ENCODE results near the gene CHN1. TPM values are rescaled to one million over a fixed set of nuclear protein-coding genes. Genes with fewer than 3 reads are reported as not detected.
A peak's percentile ranks its signal among the peaks of the same experiment; 100 is the strongest.

The CHN1 gene
- total RNA-seq, 1 donor from 2014 or later: 26.3 TPM

DNA sequence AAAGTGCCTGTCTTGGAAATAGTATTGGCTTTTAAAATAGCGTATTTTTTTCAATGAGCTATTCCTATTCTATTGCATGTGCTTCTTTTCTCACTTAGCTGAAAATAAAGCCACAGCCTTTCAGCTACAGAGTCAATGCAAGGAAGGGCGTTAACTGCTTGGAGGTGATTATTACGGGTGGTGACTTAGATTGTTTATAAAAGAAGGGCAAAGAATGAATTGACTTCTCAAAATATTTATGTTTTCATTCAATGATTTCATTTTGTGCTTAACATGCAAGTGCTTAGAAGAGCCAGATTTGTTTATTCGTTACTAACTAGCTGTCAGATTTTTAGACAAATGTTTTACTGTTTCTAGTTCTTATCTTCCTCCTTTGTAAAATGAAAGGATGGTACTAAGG lies 2.8 kb upstream of the CHN1 start:
- no peak for DNase-seq (ENCODE audit: low spot score)
- no peak overlapping the region for H3K27ac Mint-ChIP-seq (ENCODE audit: unreplicated experiment)
- peaks cover 7% of the 10 kb centered on the region for H3K27me3 Mint-ChIP-seq (ENCODE audit: unreplicated experiment)
- peaks cover 28% of the 10 kb centered on the region for H3K4me1 Mint-ChIP-seq (ENCODE audit: unreplicated experiment)
- H3K4me3 Mint-ChIP-seq (ENCODE audit: unreplicated experiment): no peak overlapping the region
- TF ChIP-seq, protein P1, sequence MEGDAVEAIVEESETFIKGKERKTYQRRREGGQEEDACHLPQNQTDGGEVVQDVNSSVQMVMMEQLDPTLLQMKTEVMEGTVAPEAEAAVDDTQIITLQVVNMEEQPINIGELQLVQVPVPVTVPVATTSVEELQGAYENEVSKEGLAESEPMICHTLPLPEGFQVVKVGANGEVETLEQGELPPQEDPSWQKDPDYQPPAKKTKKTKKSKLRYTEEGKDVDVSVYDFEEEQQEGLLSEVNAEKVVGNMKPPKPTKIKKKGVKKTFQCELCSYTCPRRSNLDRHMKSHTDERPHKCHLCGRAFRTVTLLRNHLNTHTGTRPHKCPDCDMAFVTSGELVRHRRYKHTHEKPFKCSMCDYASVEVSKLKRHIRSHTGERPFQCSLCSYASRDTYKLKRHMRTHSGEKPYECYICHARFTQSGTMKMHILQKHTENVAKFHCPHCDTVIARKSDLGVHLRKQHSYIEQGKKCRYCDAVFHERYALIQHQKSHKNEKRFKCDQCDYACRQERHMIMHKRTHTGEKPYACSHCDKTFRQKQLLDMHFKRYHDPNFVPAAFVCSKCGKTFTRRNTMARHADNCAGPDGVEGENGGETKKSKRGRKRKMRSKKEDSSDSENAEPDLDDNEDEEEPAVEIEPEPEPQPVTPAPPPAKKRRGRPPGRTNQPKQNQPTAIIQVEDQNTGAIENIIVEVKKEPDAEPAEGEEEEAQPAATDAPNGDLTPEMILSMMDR (IDR thresholded peaks at IDR 0.05; ENCODE audit: unreplicated experiment): no peak
- H3K9me3 Mint-ChIP-seq (ENCODE audit: unreplicated experiment): no peaks in the 10 kb centered on the region
- peaks cover 3% of the 10 kb centered on the region for H3K36me3 Mint-ChIP-seq (ENCODE audit: low read depth, unreplicated experiment)

DNA sequence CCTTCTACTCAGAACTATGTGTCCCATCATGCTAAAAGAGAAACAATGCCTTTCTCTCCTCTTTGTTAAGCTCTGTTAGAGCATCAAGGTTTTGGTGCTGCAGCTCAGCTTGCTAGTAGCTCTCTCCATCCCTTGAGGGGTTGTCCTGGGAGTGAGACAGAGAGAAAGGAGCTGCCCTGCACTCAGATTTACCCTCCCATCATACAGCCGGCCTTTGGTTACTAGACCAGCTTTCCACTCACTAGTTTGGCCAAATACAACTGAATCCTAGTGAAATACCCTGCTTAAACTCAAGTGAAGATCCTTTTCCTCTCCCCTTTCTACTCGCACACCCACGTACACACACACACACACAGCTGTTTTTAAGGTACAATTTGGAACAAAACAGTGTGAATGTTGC lies 2.3 kb upstream of the CHN1 start:
- Mint-ChIP-seq H3K4me1 (ENCODE audit: unreplicated experiment) (peaks cover 27% of the 10 kb centered on the region), H3K27me3 (ENCODE audit: unreplicated experiment) (peaks cover 7% of the 10 kb centered on the region), H3K36me3 (ENCODE audit: low read depth, unreplicated experiment) (peaks cover 3% of the 10 kb centered on the region), H3K4me3 (ENCODE audit: unreplicated experiment) (no peak overlapping the region), H3K9me3 (ENCODE audit: unreplicated experiment) (no peaks in the 10 kb centered on the region), H3K27ac (ENCODE audit: unreplicated experiment) (no peak overlapping the region)
- no peak for DNase-seq (ENCODE audit: low spot score)
- TF ChIP-seq, protein P1 (IDR thresholded peaks at IDR 0.05; ENCODE audit: unreplicated experiment): no peak

DNA sequence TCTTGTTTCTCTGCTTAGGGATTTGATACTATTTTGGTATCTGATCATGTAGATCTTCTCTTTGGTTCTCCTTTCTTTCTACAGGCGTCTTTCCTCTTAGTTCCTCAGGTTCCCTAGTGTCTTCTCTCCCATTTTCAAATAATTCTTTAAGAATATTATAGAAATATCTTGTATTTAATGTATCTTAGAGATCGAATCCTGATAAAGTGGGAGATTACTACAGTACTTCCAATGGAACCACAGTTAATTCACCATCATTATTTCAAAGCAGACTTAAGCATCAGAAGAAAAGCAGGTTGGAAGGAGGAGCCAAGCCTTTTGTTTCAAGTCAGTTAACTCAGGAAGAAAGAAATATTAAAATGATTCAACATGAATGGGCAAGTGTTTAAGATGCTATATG lies 1.1 kb upstream of the CHN1 start:
- H3K4me1 Mint-ChIP-seq (ENCODE audit: unreplicated experiment): peaks cover 16% of the 10 kb centered on the region
- no peak for DNase-seq (ENCODE audit: low spot score)
- H3K36me3 Mint-ChIP-seq (ENCODE audit: low read depth, unreplicated experiment): peaks cover 3% of the 10 kb centered on the region
- TF ChIP-seq, protein P1 (IDR thresholded peaks at IDR 0.05; ENCODE audit: unreplicated experiment): no peak
- H3K27me3 Mint-ChIP-seq (ENCODE audit: unreplicated experiment): peaks cover 7% of the 10 kb centered on the region
- H3K27ac Mint-ChIP-seq (ENCODE audit: unreplicated experiment): no peak overlapping the region
- peak overlapping the region; percentile 85 for H3K4me3 Mint-ChIP-seq (ENCODE audit: unreplicated experiment)
- no peaks in the 10 kb centered on the region for H3K9me3 Mint-ChIP-seq (ENCODE audit: unreplicated experiment)

DNA sequence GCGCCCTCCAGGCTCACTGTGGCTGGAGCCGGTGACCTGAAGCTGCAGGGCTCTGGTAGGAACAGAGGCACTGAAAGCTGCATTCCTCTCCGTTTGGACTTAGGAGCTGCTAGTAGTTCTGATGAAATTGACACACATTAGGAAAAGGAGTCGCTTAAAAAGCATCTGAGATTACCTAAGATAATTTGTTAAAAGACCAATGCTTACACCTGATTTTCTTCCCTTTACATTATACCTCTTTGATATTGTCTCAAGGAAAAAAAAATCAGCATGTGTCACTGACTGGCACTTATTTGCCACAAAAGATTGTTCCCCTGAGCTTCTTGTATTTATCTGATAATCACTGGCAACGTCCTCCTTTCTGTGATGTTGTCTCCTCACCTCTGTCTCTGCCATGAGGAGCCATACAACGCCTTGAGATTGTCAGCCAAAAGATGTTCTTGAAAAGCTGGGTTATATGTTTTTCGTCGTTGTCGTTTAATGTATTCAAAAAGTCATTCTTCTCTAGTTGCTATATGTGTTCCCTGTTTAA lies 618 bp upstream of the CHN1 start:
- peak overlapping the region; percentile 63 for H3K27ac Mint-ChIP-seq (ENCODE audit: unreplicated experiment)
- peaks cover 3% of the 10 kb centered on the region for H3K36me3 Mint-ChIP-seq (ENCODE audit: low read depth, unreplicated experiment)
- no peaks in the 10 kb centered on the region for H3K9me3 Mint-ChIP-seq (ENCODE audit: unreplicated experiment)
- no peak for DNase-seq (ENCODE audit: low spot score)
- peaks cover 7% of the 10 kb centered on the region for H3K27me3 Mint-ChIP-seq (ENCODE audit: unreplicated experiment)
- H3K4me3 Mint-ChIP-seq (ENCODE audit: unreplicated experiment): peak overlapping the region; percentile 85
- peaks cover 16% of the 10 kb centered on the region for H3K4me1 Mint-ChIP-seq (ENCODE audit: unreplicated experiment)
- TF ChIP-seq, protein P1 (IDR thresholded peaks at IDR 0.05; ENCODE audit: unreplicated experiment): no peak

DNA sequence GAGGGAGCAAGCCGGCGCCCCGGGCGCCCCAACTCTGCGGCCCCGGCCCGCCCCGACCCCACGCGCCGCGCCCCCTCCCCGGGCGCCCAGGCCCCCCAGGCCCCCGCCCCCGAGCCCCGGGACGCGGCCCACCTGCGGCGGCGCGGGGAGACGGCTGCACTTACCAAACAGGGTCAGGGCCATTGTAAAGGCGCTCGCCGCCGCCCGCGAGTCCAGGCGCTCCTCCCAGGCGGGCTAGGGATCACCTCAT lies 526 bp downstream of the CHN1 start:
- Mint-ChIP-seq H3K4me3 (ENCODE audit: unreplicated experiment) (peak overlapping the region; percentile 99), H3K36me3 (ENCODE audit: low read depth, unreplicated experiment) (peaks cover 3% of the 10 kb centered on the region), H3K9me3 (ENCODE audit: unreplicated experiment) (no peaks in the 10 kb centered on the region), H3K27me3 (ENCODE audit: unreplicated experiment) (peaks cover 7% of the 10 kb centered on the region), H3K4me1 (ENCODE audit: unreplicated experiment) (peaks cover 16% of the 10 kb centered on the region), H3K27ac (ENCODE audit: unreplicated experiment) (peak overlapping the region; percentile 94)
- DNase-seq (ENCODE audit: low spot score): peak; percentile 48
- TF ChIP-seq, protein P1 (IDR thresholded peaks at IDR 0.05; ENCODE audit: unreplicated experiment): no peak
